C4-2B (cell line): ENCODE results near the gene NSG2.
"Not testable (repeated sequence)": the region's sequence is repeated elsewhere in the genome, so short reads cannot be mapped to it uniquely, and the experiment has no call there.

Source experiments
- H3K27ac ChIP-seq: fragments of 450-650 bp; 2 replicates; pipeline ENCODE4 v1.5.1; 2017
- CTCF ChIP-seq: fragments of 450-650 bp; conservative IDR thresholded peaks from 2 replicates; pipeline ENCODE4 v1.5.1; 2017; ENCODE audit warnings: mild to moderate bottlenecking
- ZFX ChIP-seq: fragments of 450-650 bp; IDR thresholded peaks from 2 replicates; pipeline ENCODE4 v1.6.1; 2017

Gene NSG2

GRCh38 chr5:174094857-174095606, 49.5 kb downstream of the NSG2 start:
- TF ChIP-seq CTCF (no peak), ZFX (no peak)

GRCh38 chr5:174096619-174097018, 51.1 kb downstream of the NSG2 start:
- no peak for TF ChIP-seq ZFX
- no peak overlapping the region for H3K27ac ChIP-seq

More at GRCh38 chr5:174094857-174095606, 49.5 kb downstream of the NSG2 start:
- H3K27ac ChIP-seq = no peak overlapping the region

GRCh38 chr5:174097486-174098185, 52.1 kb downstream of the NSG2 start:
- H3K27ac ChIP-seq = no peak overlapping the region
- TF ChIP-seq CTCF (no peak), ZFX (no peak)

GRCh38 chr5:174098694-174099093, 53.2 kb downstream of the NSG2 start:
- no peak overlapping the region for H3K27ac ChIP-seq
- TF ChIP-seq CTCF = no peak
- TF ChIP-seq ZFX = no peak

- no peak for TF ChIP-seq ZFX
- TF ChIP-seq CTCF = no peak
Measured at GRCh38 chr5:174100490-174100889, 55.0 kb downstream of the NSG2 start.

GRCh38 chr5:174101195-174101730, 55.8 kb downstream of the NSG2 start:
- no peak overlapping the region for H3K27ac ChIP-seq

More at GRCh38 chr5:174100490-174100889, 55.0 kb downstream of the NSG2 start:
- no peak overlapping the region for H3K27ac ChIP-seq

GRCh38 chr5:174102574-174102973, 57.1 kb downstream of the NSG2 start:
- not testable (repeated sequence) for H3K27ac ChIP-seq

More at GRCh38 chr5:174101195-174101730, 55.8 kb downstream of the NSG2 start:
- TF ChIP-seq CTCF = no peak
- TF ChIP-seq ZFX = no peak

- H3K27ac ChIP-seq = no peak overlapping the region
- TF ChIP-seq CTCF = no peak
- TF ChIP-seq ZFX = no peak
Measured at GRCh38 chr5:174106997-174107655, 61.6 kb downstream of the NSG2 start.
